IMR-90 (cell line): ENCODE results near the gene SPINK5. TPM values are rescaled to one million over a fixed set of nuclear protein-coding genes. Genes with fewer than 3 reads are reported as not detected.

Experiments
- ATAC-seq: fragments of 200-7000 bp; cut with Tn5 transposase; 2 replicates; pipeline ENCODE4 v1.9.1; 2020; ENCODE audit warnings: low read depth, mild to moderate bottlenecking, moderate library complexity
- BruUV-seq: library from RNA; stranded (reverse); fragments of 400-500 nt; replicated peaks from 2 replicates; lab custom pipeline; 2021; lab: Mats Ljungman, UMichigan
- CTCF ChIA-PET: fragments of 300-600 bp; formaldehyde crosslinking; extraction: SDS; loops from one replicate; lab custom pipeline; 2021; ENCODE audit warnings: antibody characterized with exemption; lab: Yijun Ruan, JAX
- POLR2A ChIA-PET: fragments of 300-600 bp; sonication (Branson Sonifier 250); formaldehyde crosslinking; loops from one replicate; lab custom pipeline; 2022; ENCODE audit warnings: antibody characterized with exemption; ENCODE audit not compliant: unreplicated experiment; lab: Charles Lee
- DNase-seq: peaks from one replicate; pipeline ENCODE4 v3.0.0; 2013
- H2AFZ ChIP-seq: replicated peaks from 2 replicates; pipeline ENCODE3; 2013; ENCODE audit warnings: low read length, mild to moderate bottlenecking; ENCODE audit not compliant: poor library complexity
- H2AK5ac ChIP-seq: 2 replicates; pipeline ENCODE4 v1.6.1; 2013; ENCODE audit warnings: low read depth, low read length, inconsistent platforms
- H2AK9ac ChIP-seq: replicated peaks from 2 replicates; pipeline ENCODE3; 2013; ENCODE audit warnings: mild to moderate bottlenecking, low read depth, low read length, moderate library complexity; ENCODE audit not compliant: poor library complexity
- H2BK120ac ChIP-seq: 2 replicates; pipeline ENCODE4 v1.6.1; 2013; ENCODE audit warnings: low read depth, low read length, inconsistent platforms
- H2BK15ac ChIP-seq: 3 replicates; pipeline ENCODE4 v1.6.1; 2013; ENCODE audit warnings: low read depth, low read length, inconsistent platforms
- H2BK20ac ChIP-seq: 2 replicates; pipeline ENCODE4 v1.6.1; 2013; ENCODE audit warnings: low read depth, mild to moderate bottlenecking, inconsistent platforms, low read length, moderate library complexity
- H2BK5ac ChIP-seq: 2 replicates; pipeline ENCODE4 v1.6.1; 2013; ENCODE audit warnings: mild to moderate bottlenecking, low read depth, low read length, inconsistent platforms; ENCODE audit not compliant: poor library complexity, severe bottlenecking
- H3K14ac ChIP-seq: replicated peaks from 2 replicates; pipeline ENCODE4 v1.6.1; 2013; ENCODE audit warnings: low read depth, low read length, inconsistent platforms
- H3K18ac ChIP-seq: 2 replicates; pipeline ENCODE4 v1.6.1; 2013; ENCODE audit warnings: low read depth, low read length, control low read depth
- H3K23ac ChIP-seq: 2 replicates; pipeline ENCODE4 v1.6.1; 2013; ENCODE audit warnings: low read depth, low read length, inconsistent platforms
- H3K27ac ChIP-seq: 2 replicates; pipeline ENCODE4 v1.5.1; 2013; ENCODE audit warnings: mild to moderate bottlenecking, control low read depth, low read length; ENCODE audit not compliant: insufficient read depth
- H3K27me3 ChIP-seq: 2 replicates; pipeline ENCODE4 v1.6.1; 2013; ENCODE audit warnings: low read length; ENCODE audit not compliant: control insufficient read depth, insufficient read depth
- H3K36me3 ChIP-seq: 2 replicates; pipeline ENCODE4 v1.6.1; 2013; ENCODE audit warnings: low read length, mixed read lengths; ENCODE audit not compliant: control insufficient read depth, insufficient read depth
- H3K4ac ChIP-seq: 2 replicates; pipeline ENCODE4 v1.6.1; 2013; ENCODE audit warnings: low read depth, low read length, inconsistent platforms
- H3K4me1 ChIP-seq: 2 replicates; pipeline ENCODE4 v1.6.1; 2013; ENCODE audit warnings: low read length, mixed read lengths; ENCODE audit not compliant: control insufficient read depth, insufficient read depth
- H3K4me2 ChIP-seq: 2 replicates; pipeline ENCODE4 v1.6.1; 2013; ENCODE audit warnings: low read depth, mild to moderate bottlenecking, control low read depth, low read length, moderate library complexity
- H3K4me3 ChIP-seq: 2 replicates; pipeline ENCODE4 v1.5.1; 2013; ENCODE audit warnings: low read depth, mild to moderate bottlenecking, control low read depth, low read length, moderate library complexity; ENCODE audit not compliant: insufficient read depth
- H3K56ac ChIP-seq: 2 replicates; pipeline ENCODE4 v1.6.1; 2013; ENCODE audit warnings: low read length, inconsistent platforms; ENCODE audit not compliant: insufficient read depth; ENCODE audit errors: extremely low read depth
- H3K79me1 ChIP-seq, 2 experiments: 2 replicates each; pipeline ENCODE4 v1.6.1; 2013; ENCODE audit warnings: low read length in 2 of 2, inconsistent platforms in 1 of 2, low read depth in 1 of 2
- H3K9ac ChIP-seq: 2 replicates; pipeline ENCODE4 v1.6.1; 2013; ENCODE audit warnings: low read depth, low read length, control low read depth
- H3K9me1 ChIP-seq: 2 replicates; pipeline ENCODE4 v1.6.1; 2013; ENCODE audit warnings: low read length, inconsistent platforms; ENCODE audit not compliant: insufficient read depth
- H3K9me3 ChIP-seq: 2 replicates; pipeline ENCODE4 v1.6.1; 2013; ENCODE audit warnings: low read length; ENCODE audit not compliant: control insufficient read depth, insufficient read depth
- H4K20me1 ChIP-seq: 2 replicates; pipeline ENCODE4 v1.6.1; 2013; ENCODE audit warnings: low read length, inconsistent platforms; ENCODE audit not compliant: insufficient read depth
- H4K5ac ChIP-seq: 2 replicates; pipeline ENCODE4 v1.6.1; 2013; ENCODE audit warnings: mild to moderate bottlenecking, low read depth, low read length, control low read depth
- H4K8ac ChIP-seq, 2 experiments: 2 replicates each; pipeline ENCODE4 v1.6.1; 2013; ENCODE audit warnings: low read depth in 2 of 2, low read length in 2 of 2, control low read depth in 1 of 2, inconsistent platforms in 1 of 2
- H4K91ac ChIP-seq: 2 replicates; pipeline ENCODE4 v1.6.1; 2013; ENCODE audit warnings: low read depth, low read length, inconsistent platforms; ENCODE audit not compliant: insufficient read depth
- BHLHE40 ChIP-seq: fragments of 150-350 bp; IDR thresholded peaks from 2 replicates; pipeline ENCODE4 v1.6.1; 2016; ENCODE audit warnings: mild to moderate bottlenecking, low read depth, low read length
- CEBPB ChIP-seq: IDR thresholded peaks from 2 replicates; pipeline ENCODE4 v1.6.1; 2012; ENCODE audit warnings: low read depth, low read length, improper control_type of control experiment
- CHD1 ChIP-seq: IDR thresholded peaks from 2 replicates; pipeline ENCODE4 v1.6.1; 2012; ENCODE audit warnings: low read depth, low read length, improper control_type of control experiment
- FOS ChIP-seq: fragments of 150-350 bp; IDR thresholded peaks from 2 replicates; pipeline ENCODE4 v1.6.1; 2016; ENCODE audit warnings: low read depth, low read length
- MAFK ChIP-seq: IDR thresholded peaks from 2 replicates; pipeline ENCODE4 v1.6.1; 2012; ENCODE audit warnings: low read depth, low read length, improper control_type of control experiment
- MAZ ChIP-seq: IDR thresholded peaks from 2 replicates; pipeline ENCODE4 v1.6.1; 2012; ENCODE audit warnings: low read depth, mild to moderate bottlenecking, low read length, improper control_type of control experiment, moderate library complexity, borderline replicate concordance
- MXI1 ChIP-seq: IDR thresholded peaks from 2 replicates; pipeline ENCODE4 v1.6.1; 2012; ENCODE audit warnings: low read depth, mild to moderate bottlenecking, low read length, moderate library complexity, borderline replicate concordance
- NFE2L2 ChIP-seq: fragments of 150-350 bp; IDR thresholded peaks from 2 replicates; pipeline ENCODE4 v1.6.1; 2016; ENCODE audit warnings: low read depth, mild to moderate bottlenecking, low read length
- POLR2A ChIP-seq: IDR thresholded peaks from 2 replicates; pipeline ENCODE4 v1.6.1; 2012; ENCODE audit warnings: mild to moderate bottlenecking, low read depth, low read length
- RAD21 ChIP-seq: IDR thresholded peaks from 2 replicates; pipeline ENCODE4 v1.6.1; 2012; ENCODE audit warnings: low read length, improper control_type of control experiment
- RCOR1 ChIP-seq: IDR thresholded peaks from 2 replicates; pipeline ENCODE4 v1.6.1; 2012; ENCODE audit warnings: mild to moderate bottlenecking, low read length, improper control_type of control experiment; ENCODE audit not compliant: insufficient replicate concordance
- RFX5 ChIP-seq: IDR thresholded peaks from 2 replicates; pipeline ENCODE4 v1.8.0; 2012; ENCODE audit warnings: low read depth, mild to moderate bottlenecking, low read length, moderate library complexity
- SMC3 ChIP-seq: fragments of 150-350 bp; IDR thresholded peaks from 2 replicates; pipeline ENCODE4 v1.6.1; 2016; ENCODE audit warnings: low read depth, mild to moderate bottlenecking, antibody characterized with exemption, low read length, moderate library complexity
- WGBS, 2 experiments: methylation state at CpG; one replicate each; pipeline versions ENCODE4 v1.1.5 to v1.1.7; 2013; ENCODE audit warnings: missing lambda C conversion rate in 2 of 2; ENCODE audit not compliant: insufficient read length in 1 of 2; ENCODE audit errors: extremely low coverage in 2 of 2; 5-methylcytosine and 5-hydroxymethylcytosine counted together
- dilution Hi-C: fragments of 300-500 bp; cut with HindIII; formaldehyde crosslinking; loops from one replicate; pipeline ENCODE4 v1.14.3; 2018; ENCODE audit warnings: low sequenced_read_pairs; ENCODE audit not compliant: unreplicated experiment
- in situ Hi-C: fragments of 300-500 bp; cut with MboI; formaldehyde crosslinking; loops from 3 replicates; pipeline ENCODE4 v1.14.3; 2019; ENCODE audit warnings: low sequenced_read_pairs, inconsistent platforms, mixed read lengths
- intact Hi-C: fragments of 100-400 bp; cut with micrococcal nuclease; formaldehyde crosslinking; loops from 2 replicates; pipeline ENCODE4 v1.10.0; 2022
- polyA plus RNA-seq, 3 experiments: library from polyadenylated mRNA; depleted of rRNA; stranded (reverse); fragments of >200 nt; gene quantifications; 2 replicates each; pipeline ENCODE4 v1.2.3, GENCODE V29; 2012; ENCODE audit warnings: low replicate concordance in 1 of 3
- total RNA-seq: library from RNA; depleted of rRNA; stranded (reverse); fragments of >200 nt; gene quantifications from 2 replicates; pipeline ENCODE4 v1.2.3, GENCODE V29; 2012
- TF ChIP-seq, protein P1 (sequence below): conservative IDR thresholded peaks from 2 replicates; pipeline ENCODE4 v1.5.1; 2012; ENCODE audit warnings: mild to moderate bottlenecking, low read depth, low read length, improper control_type of control experiment
- TF ChIP-seq, protein P2 (sequence below): fragments of 150-350 bp; IDR thresholded peaks from 2 replicates; pipeline ENCODE4 v1.6.1; 2016; ENCODE audit warnings: low read depth, mild to moderate bottlenecking, low read length, moderate library complexity, borderline replicate concordance
- TF ChIP-seq, protein P3 (sequence below): fragments of 150-350 bp; IDR thresholded peaks from 2 replicates; pipeline ENCODE4 v1.6.1; 2017; ENCODE audit warnings: mild to moderate bottlenecking, antibody characterized with exemption, low read length, low read depth

SPINK5 gene
- total and polyA plus RNA-seq, 2 of the 4 experiments (the other 2 are of a cell fraction) = not detected

DNA sequence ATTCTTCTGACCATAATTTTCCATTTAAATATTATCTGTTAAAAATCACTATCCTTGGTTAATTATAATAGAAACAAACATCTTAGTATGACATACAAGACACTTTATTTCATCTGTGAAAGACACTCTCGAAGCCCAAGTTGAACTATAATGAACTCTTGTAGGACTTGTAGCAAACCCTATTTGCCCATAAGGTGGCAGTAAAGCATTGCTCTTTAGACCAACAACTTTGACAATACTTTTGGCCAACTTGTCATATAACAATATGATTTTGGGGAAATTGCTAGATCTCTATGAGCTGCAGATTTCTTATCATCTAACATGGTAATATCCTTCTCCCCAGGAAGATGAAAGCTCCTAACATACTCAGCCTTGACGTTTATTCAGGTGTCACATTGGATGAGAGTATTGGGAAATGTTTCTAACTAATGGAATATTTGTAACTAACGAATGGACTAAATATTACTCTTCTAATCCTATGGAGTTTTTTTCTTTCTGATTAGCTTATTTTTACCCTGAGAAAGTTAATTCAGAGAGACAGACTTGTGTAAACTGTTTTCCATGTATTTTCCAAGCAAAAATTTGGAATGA is 115.5 kb downstream of the SPINK5 start:
- TF ChIP-seq MAZ (no peak), MAFK (no peak), BHLHE40 (no peak), RAD21 (peak; percentile 78), NFE2L2 (no peak), CEBPB (no peak), RFX5 (no peak), POLR2A (no peak), RCOR1 (no peak), MXI1 (no peak), SMC3 (peak; percentile 45), CHD1 (no peak), FOS (no peak)
- TF ChIP-seq, protein P1, sequence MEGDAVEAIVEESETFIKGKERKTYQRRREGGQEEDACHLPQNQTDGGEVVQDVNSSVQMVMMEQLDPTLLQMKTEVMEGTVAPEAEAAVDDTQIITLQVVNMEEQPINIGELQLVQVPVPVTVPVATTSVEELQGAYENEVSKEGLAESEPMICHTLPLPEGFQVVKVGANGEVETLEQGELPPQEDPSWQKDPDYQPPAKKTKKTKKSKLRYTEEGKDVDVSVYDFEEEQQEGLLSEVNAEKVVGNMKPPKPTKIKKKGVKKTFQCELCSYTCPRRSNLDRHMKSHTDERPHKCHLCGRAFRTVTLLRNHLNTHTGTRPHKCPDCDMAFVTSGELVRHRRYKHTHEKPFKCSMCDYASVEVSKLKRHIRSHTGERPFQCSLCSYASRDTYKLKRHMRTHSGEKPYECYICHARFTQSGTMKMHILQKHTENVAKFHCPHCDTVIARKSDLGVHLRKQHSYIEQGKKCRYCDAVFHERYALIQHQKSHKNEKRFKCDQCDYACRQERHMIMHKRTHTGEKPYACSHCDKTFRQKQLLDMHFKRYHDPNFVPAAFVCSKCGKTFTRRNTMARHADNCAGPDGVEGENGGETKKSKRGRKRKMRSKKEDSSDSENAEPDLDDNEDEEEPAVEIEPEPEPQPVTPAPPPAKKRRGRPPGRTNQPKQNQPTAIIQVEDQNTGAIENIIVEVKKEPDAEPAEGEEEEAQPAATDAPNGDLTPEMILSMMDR = peak; percentile 65
- TF ChIP-seq, protein P2, sequence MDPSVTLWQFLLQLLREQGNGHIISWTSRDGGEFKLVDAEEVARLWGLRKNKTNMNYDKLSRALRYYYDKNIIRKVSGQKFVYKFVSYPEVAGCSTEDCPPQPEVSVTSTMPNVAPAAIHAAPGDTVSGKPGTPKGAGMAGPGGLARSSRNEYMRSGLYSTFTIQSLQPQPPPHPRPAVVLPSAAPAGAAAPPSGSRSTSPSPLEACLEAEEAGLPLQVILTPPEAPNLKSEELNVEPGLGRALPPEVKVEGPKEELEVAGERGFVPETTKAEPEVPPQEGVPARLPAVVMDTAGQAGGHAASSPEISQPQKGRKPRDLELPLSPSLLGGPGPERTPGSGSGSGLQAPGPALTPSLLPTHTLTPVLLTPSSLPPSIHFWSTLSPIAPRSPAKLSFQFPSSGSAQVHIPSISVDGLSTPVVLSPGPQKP = no peak
- TF ChIP-seq, protein P3, sequence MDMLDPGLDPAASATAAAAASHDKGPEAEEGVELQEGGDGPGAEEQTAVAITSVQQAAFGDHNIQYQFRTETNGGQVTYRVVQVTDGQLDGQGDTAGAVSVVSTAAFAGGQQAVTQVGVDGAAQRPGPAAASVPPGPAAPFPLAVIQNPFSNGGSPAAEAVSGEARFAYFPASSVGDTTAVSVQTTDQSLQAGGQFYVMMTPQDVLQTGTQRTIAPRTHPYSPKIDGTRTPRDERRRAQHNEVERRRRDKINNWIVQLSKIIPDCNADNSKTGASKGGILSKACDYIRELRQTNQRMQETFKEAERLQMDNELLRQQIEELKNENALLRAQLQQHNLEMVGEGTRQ = no peak
- H2AK5ac ChIP-seq = no peak overlapping the region
- no CpG with 5 or more reads among the region's 3 CpGs for WGBS, 2 experiments
- H3K4me3 ChIP-seq = no peak overlapping the region
- intact Hi-C loops (loop anchor here (1.0 to 5.0 kb wide), 4 partner anchors 195 to 933 kb away; no protein-coding TSS in a partner anchor), in situ Hi-C loops (loop anchor here (5.0 to 25.0 kb wide), 3 partner anchors 195 to 858 kb away; no protein-coding TSS in a partner anchor), dilution Hi-C loops (no loop called here)
- H4K8ac ChIP-seq = no peak overlapping the region
- DNase-seq (peak; percentile 63), ATAC-seq (peak; percentile 72)
- no peak overlapping the region for H2BK20ac ChIP-seq
- no peaks in the 10 kb centered on the region for H4K20me1 ChIP-seq
- ChIA-PET CTCF (interaction anchor here (0.7 to 2.1 kb wide), 4 partner anchors 9 to 552 kb away, joined by 3 to 13 read pairs (median 6); no protein-coding TSS in a partner anchor), POLR2A (no interaction called here)
- no peak overlapping the region for H3K18ac ChIP-seq
- H3K14ac ChIP-seq = no peak overlapping the region
- no peak overlapping the region for H3K4ac ChIP-seq
- H3K4me2 ChIP-seq = no peak overlapping the region
- no peak overlapping the region for H2BK5ac ChIP-seq
- no peak overlapping the region for H2BK120ac ChIP-seq
- no TSS peak for BruUV-seq
- no peak overlapping the region for H2BK15ac ChIP-seq
- no peaks in the 10 kb centered on the region for H3K79me1 ChIP-seq
- no peak overlapping the region for H2AFZ ChIP-seq
- no peak overlapping the region for H4K5ac ChIP-seq
- no peaks in the 10 kb centered on the region for H3K36me3 ChIP-seq
- no peak overlapping the region for H2AK9ac ChIP-seq
- H3K9me3 ChIP-seq = no peaks in the 10 kb centered on the region
- no peak overlapping the region for H4K91ac ChIP-seq
- no peaks in the 10 kb centered on the region for H3K4me1 ChIP-seq
- H3K23ac ChIP-seq = no peak overlapping the region
- H3K56ac ChIP-seq = no peak overlapping the region
- no peaks in the 10 kb centered on the region for H3K27me3 ChIP-seq
- no peaks in the 10 kb centered on the region for H3K9me1 ChIP-seq
- H3K27ac ChIP-seq = no peak overlapping the region
- no peak overlapping the region for H3K9ac ChIP-seq
